Nucleus accumbens (tissue), 56 donors: Measurements from ENCODE around the gene GFAP.
A peak's percentile ranks its signal among the peaks of the same experiment; 100 is the strongest.
"Not testable (repeated sequence)": the region's sequence is repeated elsewhere in the genome, so short reads cannot be mapped to it uniquely, and the experiment has no call there.

ENCODE experiments used
- DNase-seq, 56 donors: peaks; one replicate each; lab custom pipeline; 2025; lab: John Stamatoyannopoulos, UW

The GFAP gene

GRCh38 chr17:44915321-44915726, at the start of gene GFAP:
Gene GFAP, minus strand, starts transcription at chr17:44915500. Its CDS starts 14 bp downstream, at chr17:44915486.
- DNase-seq = peak in 32 of 56 donors; percentile 5 to 77 (median 55)

- no peak for DNase-seq
These were observed 46.6 kb upstream of the GFAP start for GRCh38 chr17:44961921-44962350.

GRCh38 chr17:44960691-44961090, 45.4 kb upstream of the GFAP start:
- no peak for DNase-seq

GRCh38 chr17:44959821-44960531, 44.7 kb upstream of the GFAP start:
- peak in 1 of 56 donors; percentile 26 for DNase-seq

- DNase-seq = peak in 20 of 56 donors; percentile 4 to 58 (median 32)
These were observed 42.0 kb upstream of the GFAP start for GRCh38 chr17:44956998-44957981.

- no peak for DNase-seq
These were observed 40.5 kb upstream of the GFAP start for GRCh38 chr17:44955674-44956425.

GRCh38 chr17:44952946-44953475, 37.7 kb upstream of the GFAP start:
- DNase-seq = no peak

GRCh38 chr17:44948315-44948795, 33.1 kb upstream of the GFAP start:
- DNase-seq = no peak

- peak in 54 of 56 donors; percentile 48 to 93 (median 76) for DNase-seq
These were observed 32.4 kb upstream of the GFAP start, which contains the start of gene KIF18B for GRCh38 chr17:44947461-44948314. Gene KIF18B, minus strand, starts transcription at chr17:44947773. Its CDS starts 11,429 bp downstream, at chr17:44936344.

GRCh38 chr17:44945652-44946051, 30.4 kb upstream of the GFAP start:
- not testable (repeated sequence) for DNase-seq

GRCh38 chr17:44942456-44942855, 27.2 kb upstream of the GFAP start:
- no peak for DNase-seq

- DNase-seq = no peak
These were observed 26.5 kb upstream of the GFAP start for GRCh38 chr17:44941712-44942331.

- no peak for DNase-seq
These were observed 25.5 kb upstream of the GFAP start for GRCh38 chr17:44940768-44941167.

- DNase-seq = no peak
These were observed 25.0 kb upstream of the GFAP start for GRCh38 chr17:44940317-44940716.

GRCh38 chr17:44935116-44935515, 19.8 kb upstream of the GFAP start:
- DNase-seq = no peak

- DNase-seq = no peak
These were observed 19.4 kb upstream of the GFAP start for GRCh38 chr17:44934745-44935105.

GRCh38 chr17:44933824-44934744, 18.8 kb upstream of the GFAP start:
- no peak for DNase-seq

- no peak for DNase-seq
These were observed 17.4 kb upstream of the GFAP start for GRCh38 chr17:44932787-44933097.
